Measurements from ENCODE around the gene BANP.
"Not testable (repeated sequence)": the region's sequence is repeated elsewhere in the genome, so short reads cannot be mapped to it uniquely, and the experiment has no call there.

BANP gene

GRCh38 chr16:88016386-88016785 lies 65.2 kb downstream of the BANP start:
- not testable (repeated sequence) for DNase-seq

GRCh38 chr16:88016964-88017363 lies 65.7 kb downstream of the BANP start:
- DNase-seq: no peak

GRCh38 chr16:88017587-88018101 lies 66.4 kb downstream of the BANP start:
- DNase-seq: no peak

- DNase-seq: not testable (repeated sequence)
Observed at GRCh38 chr16:88018382-88018781, 67.1 kb downstream of the BANP start.

GRCh38 chr16:88019041-88019820 lies 68.0 kb downstream of the BANP start:
- DNase-seq: not testable (repeated sequence)

GRCh38 chr16:88019821-88020515 lies 68.7 kb downstream of the BANP start:
- no peak for DNase-seq

GRCh38 chr16:88020516-88020885 lies 69.3 kb downstream of the BANP start:
- no peak for DNase-seq

GRCh38 chr16:88021041-88021970 lies 70.1 kb downstream of the BANP start:
- DNase-seq: not testable (repeated sequence)

GRCh38 chr16:88022076-88023042 lies 71.1 kb downstream of the BANP start:
- DNase-seq: no peak

GRCh38 chr16:88023366-88023765 lies 72.1 kb downstream of the BANP start:
- no peak for DNase-seq

GRCh38 chr16:88023786-88024185 lies 72.6 kb downstream of the BANP start:
- DNase-seq: no peak

GRCh38 chr16:88024491-88025085 lies 73.4 kb downstream of the BANP start:
- not testable (repeated sequence) for DNase-seq

GRCh38 chr16:88025086-88025492 lies 73.9 kb downstream of the BANP start:
- DNase-seq: peak; percentile 17

GRCh38 chr16:88025828-88026555 lies 74.8 kb downstream of the BANP start:
- DNase-seq: not testable (repeated sequence)

- no peak for DNase-seq
Observed at GRCh38 chr16:88026964-88027938, 76.0 kb downstream of the BANP start.

- not testable (repeated sequence) for DNase-seq
Observed at GRCh38 chr16:88028177-88028930, 77.1 kb downstream of the BANP start.

- DNase-seq: no peak
Observed at GRCh38 chr16:88030498-88030897, 79.3 kb downstream of the BANP start.

- not testable (repeated sequence) for DNase-seq
Observed at GRCh38 chr16:88030961-88031360, 79.7 kb downstream of the BANP start.
